Tibial nerve (tissue), 4 donors: ENCODE data around the gene JUND. TPM values are rescaled to one million over a fixed set of nuclear protein-coding genes. Genes with fewer than 3 reads are reported as not detected.

Experiments
- DNase-seq, 2 donors: peaks; one replicate each; pipeline ENCODE4 v3.0.0-alpha.2; 2019; ENCODE audit warnings: low spot score in 2 of 2
- H3K27ac ChIP-seq, 4 donors: fragments of 200-600 bp; sonication (generic) in 3 of 4; one replicate each; pipeline ENCODE4 v1.5.1; 2017 to 2019; ENCODE audit warnings: mild to moderate bottlenecking in 1 of 4
- H3K27me3 ChIP-seq, 2 donors: fragments of 200-600 bp; sonication (generic) in 1 of 2; one replicate each; pipeline versions ENCODE4 v1.5.1 to v1.6.0; 2017 to 2019
- H3K36me3 ChIP-seq, 3 donors: fragments of 200-600 bp; sonication (generic); one replicate each; pipeline ENCODE4 v1.5.1; 2018 to 2019
- H3K4me1 ChIP-seq, 4 donors: fragments of 200-600 bp; sonication (generic) in 3 of 4; one replicate each; pipeline ENCODE4 v1.5.1; 2017 to 2019
- H3K4me3 ChIP-seq, 4 donors: fragments of 200-600 bp; sonication (generic) in 3 of 4; one replicate each; pipeline ENCODE4 v1.5.1; 2017 to 2019; ENCODE audit warnings: mild to moderate bottlenecking in 1 of 4, moderate library complexity in 1 of 4
- H3K9me3 ChIP-seq, 4 donors: fragments of 200-600 bp; sonication (generic) in 3 of 4; one replicate each; pipeline ENCODE4 v1.5.1; 2017 to 2019
- CTCF ChIP-seq, 5 experiments: fragments of 200-600 bp in 3 of 5; fragments of 450-650 bp in 2 of 5; sonication (generic) in 3 of 5; IDR thresholded peaks; one replicate each; pipeline ENCODE4 v1.5.1; 2016 to 2019; ENCODE audit warnings: antibody characterized with exemption in 5 of 5, mild to moderate bottlenecking in 3 of 5, moderate library complexity in 2 of 5
- EP300 ChIP-seq, 2 donors: sonication (generic); formaldehyde crosslinking; IDR thresholded peaks; one replicate each; pipeline ENCODE4 v1.6.1; 2017; ENCODE audit warnings: antibody characterized with exemption in 2 of 2, mild to moderate bottlenecking in 1 of 2
- POLR2A ChIP-seq, 2 donors: fragments of 450-650 bp; IDR thresholded peaks; one replicate each; pipeline ENCODE4 v1.6.1; 2017; ENCODE audit warnings: antibody characterized with exemption in 2 of 2, mild to moderate bottlenecking in 2 of 2, moderate library complexity in 2 of 2
- WGBS, 2 donors: methylation state at CpG; one replicate each; pipeline ENCODE4 v1.1.5; 2018; 5-methylcytosine and 5-hydroxymethylcytosine counted together
- total RNA-seq, 4 donors: library from RNA; depleted of rRNA; stranded (reverse); fragments of >200 nt; gene quantifications; one replicate each; pipeline ENCODE4 v1.1.0, GENCODE V29; 2016

The JUND gene
- total RNA-seq, 4 donors from 2014 or later: 309 to 553 (median 486) TPM

- no peak for DNase-seq
- 34 to 48% methylated on average over 19 to 21 of the region's 21 CpGs for WGBS, 2 donors
- Histone ChIP-seq H3K4me3 (peak overlapping the region; percentile 67 to 92 (median 74)), H3K27ac (peak overlapping the region; percentile 96 to 100 (median 98)), H3K36me3 (no peaks in the 10 kb centered on the region), H3K4me1 (peaks cover 0 to 62% (median 24%) of the 10 kb centered on the region in 4 donors), H3K27me3 (no peaks in the 10 kb centered on the region), H3K9me3 (no peaks in the 10 kb centered on the region)
- TF ChIP-seq CTCF (IDR thresholded peaks at IDR 0.05) (peak in 1 of 5 experiments; percentile 2), EP300 (IDR thresholded peaks at IDR 0.05) (no peak), POLR2A (IDR thresholded peaks at IDR 0.05) (no peak)
These were observed 9.7 kb upstream of the JUND start for GRCh38 chr19:18291019-18291524.

- Histone ChIP-seq H3K36me3 (no peaks in the 10 kb centered on the region), H3K27me3 (no peaks in the 10 kb centered on the region), H3K9me3 (no peaks in the 10 kb centered on the region), H3K27ac (peak overlapping the region; percentile 96 to 100 (median 98)), H3K4me3 (no peak overlapping the region), H3K4me1 (peaks cover 0 to 65% (median 24%) of the 10 kb centered on the region in 4 donors)
- DNase-seq: no peak
- TF ChIP-seq EP300 (IDR thresholded peaks at IDR 0.05) (no peak), POLR2A (IDR thresholded peaks at IDR 0.05) (no peak), CTCF (IDR thresholded peaks at IDR 0.05) (no peak)
- WGBS, 2 donors: 41 to 57% methylated on average over 8 to 14 of the region's 14 CpGs
These were observed 9.0 kb upstream of the JUND start for GRCh38 chr19:18290302-18291018.

GRCh38 chr19:18289471-18290301 lies 8.3 kb upstream of the JUND start:
- no peak overlapping the region for H3K4me3 ChIP-seq
- TF ChIP-seq CTCF (IDR thresholded peaks at IDR 0.05) (no peak), EP300 (IDR thresholded peaks at IDR 0.05) (no peak), POLR2A (IDR thresholded peaks at IDR 0.05) (no peak)
- DNase-seq: no peak
- WGBS, 2 donors: 60 to 62% methylated on average over 12 of the region's 12 CpGs
- peak overlapping the region; percentile 96 to 100 (median 98) for H3K27ac ChIP-seq
- no peaks in the 10 kb centered on the region for H3K9me3 ChIP-seq
- H3K27me3 ChIP-seq: no peaks in the 10 kb centered on the region
- no peaks in the 10 kb centered on the region for H3K36me3 ChIP-seq
- H3K4me1 ChIP-seq: peaks cover 0 to 72% (median 30%) of the 10 kb centered on the region in 4 donors

- WGBS, 2 donors: 39 to 49% methylated on average over 21 to 25 of the region's 26 CpGs
- no peaks in the 10 kb centered on the region for H3K36me3 ChIP-seq
- DNase-seq: no peak
- peaks cover 0 to 73% (median 32%) of the 10 kb centered on the region in 4 donors for H3K4me1 ChIP-seq
- H3K27me3 ChIP-seq: no peaks in the 10 kb centered on the region
- H3K4me3 ChIP-seq: no peak overlapping the region
- peak overlapping the region; percentile 3 to 100 (median 89) for H3K27ac ChIP-seq
- TF ChIP-seq EP300 (IDR thresholded peaks at IDR 0.05) (no peak), POLR2A (IDR thresholded peaks at IDR 0.05) (no peak), CTCF (IDR thresholded peaks at IDR 0.05) (no peak)
- H3K9me3 ChIP-seq: no peaks in the 10 kb centered on the region
These were observed 6.7 kb upstream of the JUND start for GRCh38 chr19:18287836-18288772.
